Endothelial cell of hepatic sinusoid (primary cell): ENCODE data around the gene ABCB9.

ENCODE experiments used
- in situ Hi-C: cut with HindIII; loops from 2 replicates; pipeline ENCODE4 v1.10.0; 2017; ENCODE audit warnings: low sequenced_read_pairs

ABCB9 gene

GRCh38 chr12:122966743-122967550 is 684 bp upstream of the ABCB9 start:
- in situ Hi-C loops, result no loop called here

GRCh38 chr12:122965321-122965751 is 927 bp downstream of the ABCB9 start:
- in situ Hi-C loops, result no loop called here

GRCh38 chr12:122964439-122965257 is 1.6 kb downstream of the ABCB9 start:
- in situ Hi-C loops, result no loop called here

GRCh38 chr12:122963941-122964265 is 2.4 kb downstream of the ABCB9 start:
- in situ Hi-C loops, result no loop called here

- in situ Hi-C loops, result no loop called here
Observed at GRCh38 chr12:122961531-122962329, 4.5 kb downstream of the ABCB9 start.

- in situ Hi-C loops, result no loop called here
Observed at GRCh38 chr12:122960193-122960569, 6.1 kb downstream of the ABCB9 start.

GRCh38 chr12:122959566-122960192 is 6.6 kb downstream of the ABCB9 start:
- in situ Hi-C loops, result no loop called here

- in situ Hi-C loops, result no loop called here
Observed at GRCh38 chr12:122958198-122958888, 7.9 kb downstream of the ABCB9 start.

- in situ Hi-C loops, result no loop called here
Observed at GRCh38 chr12:122956035-122956434, 10.2 kb downstream of the ABCB9 start.

- in situ Hi-C loops, result no loop called here
Observed at GRCh38 chr12:122955156-122955555, 11.1 kb downstream of the ABCB9 start.

- in situ Hi-C loops, result no loop called here
Observed at GRCh38 chr12:122951979-122952892, 14.0 kb downstream of the ABCB9 start.

GRCh38 chr12:122951406-122951805 is 14.9 kb downstream of the ABCB9 start:
- in situ Hi-C loops, result no loop called here

GRCh38 chr12:122949816-122950675 is 16.2 kb downstream of the ABCB9 start:
- in situ Hi-C loops, result loop anchor here (5.0 to 25.0 kb wide), 3 partner anchors 68 to 163 kb away; no protein-coding TSS in a partner anchor

- in situ Hi-C loops, result loop anchor here (5.0 to 25.0 kb wide), 3 partner anchors 67 to 162 kb away; no protein-coding TSS in a partner anchor
Observed at GRCh38 chr12:122949405-122949804, 16.9 kb downstream of the ABCB9 start.

- in situ Hi-C loops, result loop anchor here (5.0 to 25.0 kb wide), 3 partner anchors 66 to 161 kb away; no protein-coding TSS in a partner anchor
Observed at GRCh38 chr12:122948605-122949004, 17.7 kb downstream of the ABCB9 start.

GRCh38 chr12:122947352-122947792 is 18.9 kb downstream of the ABCB9 start:
- in situ Hi-C loops, result loop anchor here (5.0 to 25.0 kb wide), 3 partner anchors 65 to 160 kb away; no protein-coding TSS in a partner anchor

GRCh38 chr12:122946690-122947341 is 19.4 kb downstream of the ABCB9 start:
- in situ Hi-C loops, result loop anchor here (5.0 to 25.0 kb wide), 3 partner anchors 65 to 160 kb away; no protein-coding TSS in a partner anchor
